ENCODE data around the gene SUFU. TPM values are rescaled to one million over a fixed set of nuclear protein-coding genes. Genes with fewer than 3 reads are reported as not detected.
A peak's percentile ranks its signal among the peaks of the same experiment; 100 is the strongest.

The SUFU gene
- total RNA-seq, 1 donor from 2014 or later = 6.2 TPM

GRCh38 chr10:102461187-102462054 lies 42.4 kb upstream of the SUFU start:
- no peak for TF ChIP-seq CTCF (conservative IDR thresholded peaks at IDR 0.05; ENCODE audit: low read depth, low read length)
- DNase-seq (ENCODE audit: low read depth) = no peak
- peak overlapping the region; percentile 66 for H3K4me3 ChIP-seq (ENCODE audit: low read depth, low read length)

GRCh38 chr10:102462512-102463054 lies 41.2 kb upstream of the SUFU start:
- H3K4me3 ChIP-seq (ENCODE audit: low read depth, low read length) = no peak overlapping the region
- no peak for TF ChIP-seq CTCF (conservative IDR thresholded peaks at IDR 0.05; ENCODE audit: low read depth, low read length)
- DNase-seq (ENCODE audit: low read depth) = no peak

GRCh38 chr10:102463983-102464382 lies 39.8 kb upstream of the SUFU start:
- H3K4me3 ChIP-seq (ENCODE audit: low read depth, low read length) = no peak overlapping the region
- no peak for TF ChIP-seq CTCF (conservative IDR thresholded peaks at IDR 0.05; ENCODE audit: low read depth, low read length)
- DNase-seq (ENCODE audit: low read depth) = no peak

GRCh38 chr10:102465466-102465865 lies 38.3 kb upstream of the SUFU start:
- no peak for DNase-seq (ENCODE audit: low read depth)
- no peak overlapping the region for H3K4me3 ChIP-seq (ENCODE audit: low read depth, low read length)
- TF ChIP-seq CTCF (conservative IDR thresholded peaks at IDR 0.05; ENCODE audit: low read depth, low read length) = no peak

GRCh38 chr10:102467318-102467717 lies 36.5 kb upstream of the SUFU start:
- TF ChIP-seq CTCF (conservative IDR thresholded peaks at IDR 0.05; ENCODE audit: low read depth, low read length) = no peak
- H3K4me3 ChIP-seq (ENCODE audit: low read depth, low read length) = no peak overlapping the region
- DNase-seq (ENCODE audit: low read depth) = no peak

- H3K4me3 ChIP-seq (ENCODE audit: low read depth, low read length) = no peak overlapping the region
- TF ChIP-seq CTCF (conservative IDR thresholded peaks at IDR 0.05; ENCODE audit: low read depth, low read length) = no peak
- no peak for DNase-seq (ENCODE audit: low read depth)
Measured at GRCh38 chr10:102467971-102468438, 35.8 kb upstream of the SUFU start.

Measured in epithelial cell of proximal tubule (primary cell).